Neuronal stem cell (in vitro differentiated cells): ENCODE data around the gene SPZ1.

Experiments
- DNase-seq: peaks from one replicate; pipeline ENCODE4 v3.0.0-alpha.2; 2013; ENCODE audit warnings: low spot score
- H2AFZ ChIP-seq: one replicate; pipeline ENCODE4 v1.6.1; 2013; ENCODE audit warnings: mild to moderate bottlenecking, low read length, inconsistent platforms
- H2AK5ac ChIP-seq: 2 replicates; pipeline ENCODE4 v1.6.1; 2013; ENCODE audit warnings: low read depth, mild to moderate bottlenecking, inconsistent platforms, low read length, moderate library complexity, mixed read lengths
- H2BK120ac ChIP-seq: 2 replicates; pipeline ENCODE4 v1.6.1; 2013; ENCODE audit warnings: low read depth, mild to moderate bottlenecking, inconsistent platforms, low read length, moderate library complexity, mixed read lengths
- H2BK12ac ChIP-seq: one replicate; pipeline ENCODE4 v1.6.1; 2013; ENCODE audit warnings: low read length, inconsistent platforms
- H2BK15ac ChIP-seq: 2 replicates; pipeline ENCODE4 v1.6.1; 2013; ENCODE audit warnings: mild to moderate bottlenecking, low read length, inconsistent platforms, mixed read lengths
- H2BK5ac ChIP-seq: one replicate; pipeline ENCODE4 v1.6.1; 2013; ENCODE audit warnings: inconsistent platforms, mild to moderate bottlenecking, low read length, moderate library complexity
- H3K14ac ChIP-seq: one replicate; pipeline ENCODE4 v1.6.1; 2013; ENCODE audit warnings: low read length, inconsistent platforms
- H3K18ac ChIP-seq: 2 replicates; pipeline ENCODE4 v1.6.1; 2013; ENCODE audit warnings: low read length, inconsistent platforms
- H3K23ac ChIP-seq: 2 replicates; pipeline ENCODE4 v1.6.1; 2013; ENCODE audit warnings: low read depth, mild to moderate bottlenecking, mixed read lengths, low read length, inconsistent platforms; ENCODE audit not compliant: poor library complexity
- H3K27ac ChIP-seq: replicated peaks from 3 replicates; pipeline ENCODE4 v1.5.1; 2013; ENCODE audit warnings: low read length, inconsistent platforms
- H3K27me3 ChIP-seq, 3 experiments: 2 replicates each; pipeline ENCODE4 v1.6.1; 2013; ENCODE audit warnings: low read length in 3 of 3, mild to moderate bottlenecking in 2 of 3, inconsistent platforms in 1 of 3, low read depth in 1 of 3, mixed read lengths in 1 of 3, moderate library complexity in 1 of 3; ENCODE audit not compliant: control insufficient read depth in 3 of 3, insufficient read depth in 3 of 3
- H3K36me3 ChIP-seq, 2 donors: replicated peaks in 1 of 2; 2 replicates each; pipeline ENCODE4 v1.6.1; 2013; ENCODE audit warnings: low read length in 2 of 2; ENCODE audit not compliant: control insufficient read depth in 2 of 2, insufficient read depth in 2 of 2
- H3K4ac ChIP-seq: 2 replicates; pipeline ENCODE4 v1.6.1; 2013; ENCODE audit warnings: inconsistent platforms, mild to moderate bottlenecking, low read length, moderate library complexity
- H3K4me1 ChIP-seq, 2 donors: 1 replicate in 1 of 2; 2 replicates in 1 of 2; pipeline ENCODE4 v1.6.1; 2013; ENCODE audit warnings: low read length in 2 of 2, low read depth in 1 of 2; ENCODE audit not compliant: control insufficient read depth in 2 of 2, insufficient read depth in 1 of 2
- H3K4me2 ChIP-seq: one replicate; pipeline ENCODE4 v1.6.1; 2013; ENCODE audit warnings: mild to moderate bottlenecking, low read length, inconsistent platforms; ENCODE audit not compliant: insufficient read depth, poor library complexity, severe bottlenecking
- H3K4me3 ChIP-seq, 2 donors: 2 replicates each; pipeline ENCODE4 v1.5.1; 2013; ENCODE audit warnings: low read length in 2 of 2, mild to moderate bottlenecking in 2 of 2, inconsistent platforms in 1 of 2, moderate library complexity in 1 of 2
- H3K79me1 ChIP-seq: one replicate; pipeline ENCODE4 v1.6.1; 2013; ENCODE audit warnings: low read depth, mild to moderate bottlenecking, inconsistent platforms, low read length, moderate library complexity
- H3K9ac ChIP-seq: one replicate; pipeline ENCODE4 v1.6.1; 2013; ENCODE audit warnings: mild to moderate bottlenecking, low read depth, low read length, inconsistent platforms; ENCODE audit not compliant: poor library complexity
- H3K9me3 ChIP-seq, 2 donors: replicated peaks in 1 of 2; 2 replicates each; pipeline versions ENCODE3 to v1.6.1; 2013; ENCODE audit warnings: low read length in 2 of 2, mild to moderate bottlenecking in 2 of 2, inconsistent platforms in 1 of 2, low read depth in 1 of 2, mixed read lengths in 1 of 2, moderate library complexity in 1 of 2; ENCODE audit not compliant: control insufficient read depth in 2 of 2, insufficient read depth in 1 of 2
- H4K8ac ChIP-seq: one replicate; pipeline ENCODE4 v1.6.1; 2013; ENCODE audit warnings: low read depth, mild to moderate bottlenecking, inconsistent platforms, low read length, moderate library complexity
- H4K91ac ChIP-seq: one replicate; pipeline ENCODE4 v1.6.1; 2013; ENCODE audit warnings: low read length, low read depth, mild to moderate bottlenecking, inconsistent platforms; ENCODE audit not compliant: poor library complexity
- WGBS, 2 donors: extraction: QIAGEN DNeasy Blood & Tissue Kit; methylation state at CpG; one replicate each; pipeline ENCODE4 v1.1.7; 2013; ENCODE audit warnings: missing lambda C conversion rate in 2 of 2, mixed read lengths in 1 of 2; ENCODE audit not compliant: insufficient read length in 2 of 2, insufficient replicate concordance in 1 of 2; ENCODE audit errors: extremely low coverage in 2 of 2; 5-methylcytosine and 5-hydroxymethylcytosine counted together

The SPZ1 gene

DNA sequence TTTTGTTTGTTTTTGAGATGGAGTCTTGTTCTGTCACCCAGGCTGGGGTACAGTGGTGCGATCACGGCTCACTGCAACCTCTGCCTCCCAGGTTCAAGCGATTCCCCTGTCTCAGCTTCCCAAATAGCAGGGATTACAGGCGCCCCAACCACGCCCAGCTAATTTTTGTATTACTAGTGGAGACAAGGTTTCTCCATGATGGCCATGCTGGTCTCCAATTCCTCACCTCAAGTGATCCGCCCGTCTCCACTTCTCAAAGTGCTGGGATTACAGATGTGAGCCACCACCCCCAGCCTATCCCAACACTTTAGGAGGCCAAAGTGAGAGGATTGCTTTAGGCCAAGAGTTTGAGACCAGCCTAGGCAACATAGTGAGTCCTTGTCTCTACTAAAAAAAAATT, 19.3 kb downstream of the SPZ1 start:
- H2BK120ac ChIP-seq = no peak overlapping the region
- no peaks in the 10 kb centered on the region for H3K9me3 ChIP-seq
- no peak overlapping the region for H3K18ac ChIP-seq
- no peak overlapping the region for H3K9ac ChIP-seq
- no peak overlapping the region for H2BK12ac ChIP-seq
- no peak overlapping the region for H2BK15ac ChIP-seq
- peaks cover 1% of the 10 kb centered on the region for H3K79me1 ChIP-seq
- H2AFZ ChIP-seq = no peak overlapping the region
- H3K4me2 ChIP-seq = no peak overlapping the region
- H3K23ac ChIP-seq = no peak overlapping the region
- H3K14ac ChIP-seq = no peak overlapping the region
- no peak for DNase-seq
- H3K4ac ChIP-seq = no peak overlapping the region
- no CpG with 5 or more reads among the region's 7 CpGs for WGBS, 2 donors
- no peak overlapping the region for H4K91ac ChIP-seq
- no peak overlapping the region for H3K4me3 ChIP-seq
- no peak overlapping the region for H3K27ac ChIP-seq
- no peak overlapping the region for H2BK5ac ChIP-seq
- no peak overlapping the region for H4K8ac ChIP-seq
- H2AK5ac ChIP-seq = no peak overlapping the region
- no peaks in the 10 kb centered on the region for H3K4me1 ChIP-seq
- peaks cover 0 to 4% (median 0%) of the 10 kb centered on the region in 3 experiments for H3K27me3 ChIP-seq
- H3K36me3 ChIP-seq = no peaks in the 10 kb centered on the region

- no peaks in the 10 kb centered on the region for H3K36me3 ChIP-seq
- no peak for DNase-seq
- no peak overlapping the region for H2AK5ac ChIP-seq
- no peak overlapping the region for H4K91ac ChIP-seq
- H3K4me1 ChIP-seq = no peaks in the 10 kb centered on the region
- no peak overlapping the region for H2BK12ac ChIP-seq
- no peak overlapping the region for H3K4me3 ChIP-seq
- H3K23ac ChIP-seq = no peak overlapping the region
- peaks cover 1% of the 10 kb centered on the region for H3K79me1 ChIP-seq
- H3K27ac ChIP-seq = no peak overlapping the region
- no CpG with 5 or more reads among the region's 4 CpGs for WGBS, 2 donors
- no peaks in the 10 kb centered on the region for H3K9me3 ChIP-seq
- no peak overlapping the region for H2BK15ac ChIP-seq
- H2AFZ ChIP-seq = no peak overlapping the region
- no peak overlapping the region for H3K18ac ChIP-seq
- no peak overlapping the region for H2BK120ac ChIP-seq
- no peak overlapping the region for H3K4ac ChIP-seq
- H3K4me2 ChIP-seq = no peak overlapping the region
- H3K27me3 ChIP-seq = peaks cover 0 to 4% (median 0%) of the 10 kb centered on the region in 3 experiments
- H4K8ac ChIP-seq = no peak overlapping the region
- H3K9ac ChIP-seq = no peak overlapping the region
- no peak overlapping the region for H2BK5ac ChIP-seq
- no peak overlapping the region for H3K14ac ChIP-seq
These were observed 21.4 kb downstream of the SPZ1 start for GRCh38 chr5:80341016-80341775.

DNA sequence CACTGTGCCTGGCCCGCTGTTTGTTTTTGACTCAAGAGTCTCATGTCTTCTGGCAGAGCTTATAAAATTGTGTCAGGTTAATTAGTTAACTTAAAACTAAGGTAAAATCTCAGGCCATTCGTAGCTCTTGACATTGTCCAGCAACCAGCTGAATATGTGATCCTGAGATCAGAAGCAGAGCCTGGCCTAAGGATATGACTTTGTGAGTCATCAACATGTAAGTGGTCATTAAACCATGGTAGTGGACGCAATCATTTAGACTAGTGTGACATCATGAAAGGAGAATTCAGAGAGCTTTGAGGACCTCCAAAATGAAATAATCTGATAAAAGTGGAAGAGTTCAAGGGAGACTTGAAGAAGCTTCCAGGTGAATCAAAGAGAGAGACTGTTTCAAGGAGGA, 23.3 kb downstream of the SPZ1 start:
- no peak overlapping the region for H2BK15ac ChIP-seq
- no CpG with 5 or more reads among the region's 3 CpGs for WGBS, 2 donors
- no peak for DNase-seq

DNA sequence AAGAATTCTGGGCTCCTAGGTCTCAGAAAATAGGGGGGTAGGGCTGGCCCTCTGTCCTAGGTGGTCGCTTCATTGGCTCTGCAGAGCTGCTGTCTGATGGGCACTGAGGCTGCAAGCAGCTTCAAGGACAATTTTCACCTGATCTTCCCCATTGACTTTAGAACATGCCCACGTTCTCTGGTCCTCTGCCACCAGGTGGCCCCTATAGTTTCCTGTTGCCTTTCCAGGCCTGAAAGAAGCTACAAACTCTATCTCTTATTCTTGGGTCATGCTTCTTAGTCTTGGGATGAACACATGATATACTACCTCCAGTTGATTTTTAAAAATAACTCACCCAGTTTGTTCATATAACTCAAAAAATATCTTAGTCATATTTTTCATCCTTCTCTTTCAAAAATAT, 26.3 kb downstream of the SPZ1 start:
- Histone ChIP-seq H3K23ac (no peak overlapping the region), H3K9ac (no peak overlapping the region), H4K91ac (no peak overlapping the region), H3K4ac (no peak overlapping the region), H3K9me3 (no peaks in the 10 kb centered on the region), H2AK5ac (no peak overlapping the region), H2BK15ac (no peak overlapping the region), H3K36me3 (no peaks in the 10 kb centered on the region), H4K8ac (no peak overlapping the region), H3K18ac (no peak overlapping the region), H2BK120ac (no peak overlapping the region), H3K4me3 (no peak overlapping the region), H3K4me2 (no peak overlapping the region), H2BK5ac (no peak overlapping the region), H3K14ac (no peak overlapping the region), H2AFZ (peak overlapping the region; percentile 7), H3K27ac (no peak overlapping the region), H3K79me1 (no peaks in the 10 kb centered on the region), H3K4me1 (no peaks in the 10 kb centered on the region), H3K27me3 (no peaks in the 10 kb centered on the region), H2BK12ac (no peak overlapping the region)
- no peak for DNase-seq
- WGBS, 2 donors = no CpG with 5 or more reads among the region's 2 CpGs

More for the DNA sequence above, 23.3 kb downstream of the SPZ1 start:
- no peak overlapping the region for H2BK12ac ChIP-seq
- H2BK120ac ChIP-seq = no peak overlapping the region
- H2AFZ ChIP-seq = no peak overlapping the region
- H3K36me3 ChIP-seq = no peaks in the 10 kb centered on the region
- no peak overlapping the region for H3K23ac ChIP-seq
- no peak overlapping the region for H4K91ac ChIP-seq
- no peak overlapping the region for H3K4ac ChIP-seq
- H3K18ac ChIP-seq = no peak overlapping the region
- H2BK5ac ChIP-seq = no peak overlapping the region
- H3K4me3 ChIP-seq = no peak overlapping the region
- H3K14ac ChIP-seq = no peak overlapping the region
- H3K27me3 ChIP-seq = no peaks in the 10 kb centered on the region
- H3K4me2 ChIP-seq = no peak overlapping the region
- no peaks in the 10 kb centered on the region for H3K9me3 ChIP-seq
- H3K79me1 ChIP-seq = peaks cover 1% of the 10 kb centered on the region
- no peak overlapping the region for H2AK5ac ChIP-seq
- no peak overlapping the region for H3K9ac ChIP-seq
- no peaks in the 10 kb centered on the region for H3K4me1 ChIP-seq
- H4K8ac ChIP-seq = no peak overlapping the region
- no peak overlapping the region for H3K27ac ChIP-seq
